IPS-NIHi11 (cell line): ENCODE results near the gene OR6S1.
A peak's percentile ranks its signal among the peaks of the same experiment; 100 is the strongest.
"Not testable (repeated sequence)": the region's sequence is repeated elsewhere in the genome, so short reads cannot be mapped to it uniquely, and the experiment has no call there.

Experiments
- DNase-seq: peaks from one replicate; pipeline ENCODE4 v3.0.0; 2012; ENCODE audit warnings: mixed read lengths, low spot score

The OR6S1 gene

DNA sequence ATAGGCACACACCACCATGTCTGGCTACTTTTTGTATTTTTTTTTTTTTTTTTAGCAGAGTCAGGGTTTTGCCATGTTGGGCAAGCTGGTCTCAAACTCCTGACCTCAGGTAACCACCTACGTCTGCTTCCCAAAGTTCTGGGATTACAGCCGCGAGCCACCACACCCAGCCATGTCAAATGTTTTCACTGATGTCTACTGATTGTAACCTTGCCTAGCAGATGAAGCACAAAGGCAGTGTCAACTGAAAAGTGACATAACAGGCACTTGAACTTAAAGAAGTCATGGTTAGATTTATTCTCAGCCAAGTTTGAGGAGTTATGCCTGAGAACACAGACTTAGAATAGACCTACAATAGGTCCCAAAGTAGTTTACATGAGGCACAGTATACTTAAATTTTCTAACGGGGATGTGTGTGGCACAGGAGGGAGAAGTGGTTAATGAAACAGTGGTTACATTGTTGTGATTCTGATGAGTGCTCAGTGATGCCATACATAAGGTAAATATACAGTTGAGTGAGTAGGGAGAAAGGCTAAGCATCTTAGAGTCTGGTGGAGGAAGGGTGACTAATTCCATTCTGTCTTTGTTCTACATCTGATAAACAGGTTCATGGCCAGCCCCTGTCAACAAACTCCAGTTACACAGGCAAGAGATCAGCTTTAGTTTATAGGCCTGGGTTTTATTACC, 30.2 kb upstream of the OR6S1 start:
- DNase-seq, result no peak

DNA sequence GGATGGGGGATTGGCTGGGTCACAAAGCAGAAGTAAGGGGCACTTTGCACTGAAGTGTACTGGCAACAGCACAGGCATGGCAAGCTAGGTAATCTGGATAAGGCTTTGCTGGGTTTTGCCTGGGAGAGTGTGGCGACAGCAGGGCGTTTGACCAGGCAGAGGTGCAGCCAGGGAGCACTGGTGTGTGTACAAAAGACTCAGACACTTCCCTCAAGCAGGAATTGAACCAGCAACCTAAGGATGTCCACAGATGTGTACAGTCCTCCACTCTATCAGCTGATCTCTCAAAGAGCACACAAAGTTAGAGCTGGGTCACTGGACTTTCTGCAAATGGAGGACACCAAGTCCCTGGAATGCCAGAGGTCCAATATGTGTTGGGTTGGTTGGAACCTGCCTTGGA, 27.5 kb upstream of the OR6S1 start:
- no peak for DNase-seq

DNA sequence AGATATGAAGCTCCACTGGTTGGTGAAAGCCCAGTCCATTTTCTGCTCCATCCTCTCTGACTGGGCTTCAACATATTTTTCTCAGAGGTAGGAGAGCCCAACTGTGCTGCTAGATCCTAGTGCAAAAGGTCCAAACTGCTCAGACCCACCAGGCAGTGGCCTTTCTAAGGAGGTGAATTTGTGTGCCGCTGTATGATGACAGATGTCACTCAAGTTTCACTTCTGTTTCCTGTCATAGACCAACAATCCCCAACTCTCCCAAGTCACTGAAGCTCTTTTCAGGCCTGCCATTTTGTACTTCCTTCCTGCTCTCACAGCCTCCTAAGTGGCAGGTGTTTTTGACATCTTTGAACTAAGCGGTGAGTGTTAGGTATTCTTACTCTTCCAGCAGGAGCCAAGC, 26.5 kb upstream of the OR6S1 start:
- no peak for DNase-seq

DNA sequence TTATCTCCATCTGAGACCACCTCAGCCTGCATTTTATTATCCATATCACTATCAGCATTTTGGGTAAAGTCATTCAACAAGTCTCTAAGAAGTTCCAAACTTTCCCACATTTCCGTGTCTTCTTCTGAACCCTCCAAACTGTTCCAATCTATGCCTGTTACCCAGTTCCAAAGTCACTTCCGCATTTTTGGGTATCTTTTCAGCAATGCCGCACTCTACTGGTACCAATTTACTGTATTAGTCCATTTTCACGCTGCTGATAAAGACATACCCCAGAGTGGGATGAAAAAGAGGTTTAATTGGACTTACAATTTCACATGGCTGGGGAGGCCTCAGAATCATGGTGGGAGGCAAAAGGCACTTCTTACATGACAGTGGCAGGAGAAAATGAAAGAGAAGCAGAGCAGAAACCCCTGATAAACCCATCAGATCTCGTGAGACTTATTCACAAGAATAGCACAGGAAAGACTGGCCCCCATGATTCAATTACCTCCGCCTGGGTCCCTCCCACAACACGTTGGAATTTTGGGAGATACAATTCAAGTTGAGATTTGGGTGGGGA, 25.0 kb upstream of the OR6S1 start:
- not testable (repeated sequence) for DNase-seq

DNA sequence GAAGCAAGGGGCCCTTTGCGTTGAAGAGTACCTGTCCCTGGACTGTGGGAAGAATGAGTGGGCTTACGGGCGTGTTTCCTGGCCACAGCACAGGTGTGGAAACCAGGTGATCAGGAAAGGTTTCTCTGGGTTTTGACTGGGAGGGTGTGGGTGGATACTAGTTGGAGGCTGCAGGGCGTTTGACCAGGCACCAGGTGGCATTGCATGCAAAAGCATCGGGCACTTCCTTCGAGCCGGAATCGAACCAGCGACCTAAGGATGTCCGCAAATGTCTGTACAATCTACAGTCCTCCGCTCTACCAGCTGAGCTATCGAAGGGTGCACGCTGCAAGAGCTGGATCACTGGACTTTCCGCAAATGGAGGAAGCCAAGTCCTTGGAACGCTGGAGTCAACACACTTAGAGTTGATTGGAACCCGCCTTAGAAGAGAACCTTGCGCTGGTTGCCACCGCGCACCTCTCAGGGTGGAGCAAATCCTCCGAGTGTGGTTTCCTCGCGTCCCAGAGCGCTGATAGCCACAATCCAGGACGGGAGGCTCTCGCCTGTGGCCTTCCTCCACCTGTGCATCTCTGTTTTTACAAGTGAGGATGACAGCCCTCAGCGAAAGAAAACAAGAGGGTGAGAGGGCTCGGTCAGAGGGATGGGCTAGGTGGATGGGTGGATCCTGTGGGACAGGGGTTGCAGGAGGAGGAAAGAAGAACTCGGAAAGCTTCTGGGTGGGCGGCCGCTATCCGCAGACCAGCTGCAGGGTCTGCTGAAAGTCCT, 21.7 kb upstream of the OR6S1 start:
- DNase-seq, result peak; percentile 59

DNA sequence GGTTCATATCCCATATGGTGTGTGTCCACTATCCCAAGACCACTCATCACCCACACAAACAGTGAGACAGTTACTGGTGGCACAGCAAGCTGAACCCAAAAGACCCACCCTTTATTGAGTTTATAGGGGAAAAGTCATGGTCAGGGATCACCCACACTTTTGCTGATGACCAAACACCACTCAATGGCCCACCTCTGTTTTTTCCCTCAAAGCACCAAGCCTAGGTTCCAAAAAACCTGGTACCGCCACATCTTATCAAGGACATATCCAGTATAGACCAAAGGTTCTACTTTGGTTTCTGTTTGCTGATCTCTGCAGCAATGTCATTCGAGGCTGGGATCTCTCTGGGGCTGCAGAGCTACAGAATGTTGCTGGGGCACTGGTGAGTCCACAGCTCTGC, 19.7 kb upstream of the OR6S1 start:
- DNase-seq, result no peak

DNA sequence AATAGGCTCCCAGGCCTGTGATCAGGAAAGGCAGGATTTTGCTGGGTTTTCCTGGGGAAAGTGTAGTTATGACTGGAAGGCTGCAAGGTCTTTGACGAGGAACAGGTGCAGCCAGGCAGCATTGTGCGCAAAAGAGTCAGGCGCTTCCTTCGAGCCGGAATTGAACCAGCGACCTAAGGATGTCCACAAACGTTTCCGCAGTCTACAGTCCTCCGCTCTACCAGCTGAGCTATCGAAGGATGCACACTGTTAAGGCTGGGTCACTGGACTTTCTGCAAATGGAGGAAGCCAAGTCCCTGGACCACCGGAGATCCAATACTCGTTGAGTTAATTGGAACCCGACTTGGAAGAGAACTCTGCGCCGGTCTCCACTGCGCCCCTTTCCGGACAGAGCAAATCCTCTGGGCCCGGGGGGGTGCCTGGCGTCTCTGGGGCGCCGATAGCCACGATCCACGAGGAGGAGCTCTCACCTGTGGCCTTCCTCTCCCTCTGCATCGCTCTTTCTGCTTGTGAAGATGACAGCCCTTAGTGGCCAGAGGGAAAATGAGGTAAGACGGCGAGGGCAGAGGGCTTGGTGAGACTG, 18.4 kb upstream of the OR6S1 start:
- DNase-seq, result no peak

DNA sequence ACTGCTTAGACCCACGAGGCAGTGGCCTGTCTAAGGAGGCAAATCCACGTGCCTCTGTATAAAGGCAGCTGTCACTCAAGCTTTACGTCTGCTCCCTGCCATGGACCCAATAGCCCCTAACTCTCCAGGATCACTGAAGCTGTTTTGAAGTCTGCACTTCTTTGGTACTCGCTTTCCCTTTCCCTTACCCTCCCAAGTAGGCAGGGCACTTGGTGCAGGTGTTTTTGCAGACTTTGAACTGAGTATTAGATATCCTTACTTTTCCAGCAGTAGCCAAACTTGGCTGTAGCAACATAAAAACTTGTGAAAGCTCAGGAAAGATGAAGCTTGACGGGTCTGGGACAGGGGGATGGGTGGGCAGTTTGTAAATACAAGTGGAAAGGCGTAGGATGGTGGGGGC, 17.8 kb upstream of the OR6S1 start:
- DNase-seq, result no peak

DNA sequence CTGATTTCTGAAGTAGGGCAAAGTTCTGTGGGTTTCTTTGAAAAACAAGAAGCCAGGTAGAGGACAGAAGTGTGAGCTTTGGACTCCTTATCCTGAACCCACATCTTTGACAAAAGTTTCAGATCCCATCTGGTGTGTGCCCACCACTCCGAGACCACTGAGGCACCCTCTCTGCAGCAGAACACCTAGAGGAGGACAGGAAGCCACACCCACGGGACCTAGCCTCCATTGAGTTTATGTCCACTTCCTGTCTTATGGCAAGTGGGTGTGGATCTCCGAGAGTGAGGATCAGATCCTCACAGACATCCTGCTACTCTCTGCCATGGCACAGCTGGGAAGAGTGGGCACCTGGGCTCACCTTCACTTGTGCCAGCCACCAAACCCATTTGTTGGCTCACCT, 16.8 kb upstream of the OR6S1 start:
- no peak for DNase-seq

DNA sequence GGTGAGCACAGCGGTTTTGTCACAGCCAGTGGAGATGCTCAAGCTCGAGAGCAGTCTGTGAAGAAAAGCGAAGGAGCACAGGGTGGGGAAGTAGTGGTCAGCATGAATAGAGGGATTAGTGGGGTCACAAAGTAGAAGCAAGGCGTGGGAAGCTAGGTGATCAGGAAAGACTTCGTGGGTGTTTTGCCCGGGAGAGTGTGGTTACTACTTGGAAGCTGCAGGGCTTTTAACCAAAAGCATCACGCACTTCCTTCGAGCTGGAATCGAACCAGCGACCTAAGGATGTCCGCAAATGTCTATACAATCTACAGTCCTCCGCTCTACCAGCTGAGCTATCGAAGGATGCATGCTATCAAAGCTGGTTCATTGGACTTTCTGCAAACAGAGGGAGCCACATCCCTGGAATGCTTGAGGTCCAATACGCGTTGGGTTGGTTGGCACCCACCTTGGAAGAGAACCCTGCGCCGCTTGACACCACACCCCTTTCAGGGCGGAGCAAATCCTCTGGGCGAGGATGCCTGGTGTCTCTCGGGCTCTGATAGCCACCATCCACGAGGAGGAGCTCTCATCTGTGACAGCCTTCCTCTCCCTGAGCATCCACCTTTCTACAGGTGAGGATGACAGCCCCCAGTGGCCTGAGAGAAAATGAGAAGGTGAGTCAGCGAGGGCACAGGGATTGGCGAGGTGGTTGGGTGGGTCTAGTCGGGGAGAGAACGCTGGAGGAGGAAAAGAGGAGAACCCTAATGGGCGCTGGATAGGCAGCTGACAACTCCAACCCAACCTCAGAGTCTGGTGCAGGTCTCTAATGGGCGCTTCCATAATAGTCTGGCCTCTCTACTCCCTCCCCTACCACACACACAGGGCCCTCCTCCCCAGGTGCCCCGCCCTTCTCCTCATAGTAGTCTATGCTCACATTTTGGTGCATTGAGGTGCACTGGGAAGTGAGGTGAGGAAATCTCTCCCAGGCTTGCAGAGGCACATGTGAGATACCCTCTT, 16.0 kb upstream of the OR6S1 start:
- peak; percentile 77 for DNase-seq

DNA sequence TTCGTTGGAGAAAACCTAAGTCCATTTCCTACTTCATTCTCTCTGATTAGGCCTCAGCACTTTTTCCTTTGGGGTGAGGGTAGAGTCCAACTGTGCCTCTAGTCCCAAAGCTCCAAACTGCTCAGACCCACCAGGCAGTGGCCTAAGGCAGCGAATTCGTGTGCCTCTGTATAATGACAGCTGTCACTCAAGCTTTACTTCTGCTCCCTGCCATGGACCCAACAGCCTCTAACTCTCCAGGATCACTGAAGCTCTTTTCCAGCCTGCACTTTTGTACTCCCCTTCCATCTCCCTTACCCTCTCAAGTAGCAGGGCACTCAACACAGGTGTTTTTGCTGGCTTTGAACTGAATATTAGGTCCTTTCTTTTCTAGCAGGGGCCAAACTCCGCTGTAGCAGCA, 14.8 kb upstream of the OR6S1 start:
- DNase-seq, result no peak

DNA sequence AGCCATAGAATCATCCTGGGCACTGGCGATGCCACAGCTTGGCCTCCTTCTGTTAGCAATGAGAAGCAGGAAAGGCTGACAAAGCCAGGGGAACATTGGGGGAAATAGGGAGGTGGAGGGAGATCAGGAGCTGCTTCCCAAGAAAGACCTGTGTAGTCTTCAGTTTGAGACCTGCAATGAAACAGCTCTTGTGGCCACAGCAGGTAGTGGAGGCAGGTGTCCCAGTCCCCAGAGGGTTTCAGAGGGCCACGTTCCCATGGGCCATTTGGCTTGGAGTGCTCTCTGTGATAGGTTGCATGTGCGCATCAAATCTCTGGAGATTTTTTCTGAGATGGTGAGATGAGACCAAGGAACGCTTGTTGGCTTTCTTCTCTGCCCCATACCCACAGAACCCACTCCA, 14.4 kb upstream of the OR6S1 start:
- DNase-seq, result no peak

DNA sequence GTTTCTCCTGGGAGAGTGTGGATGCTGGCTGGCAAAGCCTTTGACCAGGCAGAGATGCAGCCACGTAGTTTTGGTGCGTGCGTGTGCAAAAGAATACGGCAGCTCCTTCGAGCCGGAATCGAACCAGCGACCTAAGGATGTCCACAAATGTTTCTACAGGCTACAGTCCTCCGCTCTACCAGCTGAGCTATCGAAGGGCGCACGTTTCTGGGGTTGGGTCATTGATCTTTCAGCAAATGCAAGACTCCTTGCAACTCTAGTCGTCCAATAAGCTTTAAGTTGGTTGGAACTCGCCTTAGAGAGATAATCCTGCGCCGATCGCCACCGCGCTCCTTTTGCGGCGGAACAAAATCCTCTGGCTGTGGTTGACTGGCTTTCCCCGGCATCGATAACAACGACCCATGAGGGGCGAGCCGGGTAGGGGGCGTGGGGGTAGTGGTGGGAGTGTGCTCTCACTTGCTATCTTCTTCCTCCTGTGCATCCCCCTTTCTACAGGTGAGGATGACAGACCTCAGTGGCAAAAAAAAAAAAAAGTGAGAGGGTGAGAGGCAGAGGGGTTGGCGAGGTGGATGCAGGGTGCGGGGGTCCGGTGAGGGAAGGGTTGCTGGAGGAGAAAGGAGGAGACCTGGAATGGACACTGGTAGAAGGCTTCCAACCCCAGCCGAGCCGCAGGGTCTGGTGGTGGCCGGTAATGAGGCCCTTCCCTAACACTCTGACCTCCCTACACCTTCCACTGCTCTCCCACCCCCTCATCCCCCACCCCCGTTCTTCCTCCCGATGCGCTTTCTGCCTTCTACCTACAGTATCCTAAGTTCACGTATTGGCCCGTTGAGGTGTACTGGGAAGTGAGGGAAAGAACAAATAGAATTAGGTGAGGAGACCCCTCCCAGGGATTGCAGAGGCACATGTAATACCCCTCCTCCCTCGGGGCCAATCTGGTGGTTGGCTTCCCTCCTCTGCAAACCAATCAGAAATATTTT, 11.8 kb upstream of the OR6S1 start:
- peak; percentile 53 for DNase-seq

DNA sequence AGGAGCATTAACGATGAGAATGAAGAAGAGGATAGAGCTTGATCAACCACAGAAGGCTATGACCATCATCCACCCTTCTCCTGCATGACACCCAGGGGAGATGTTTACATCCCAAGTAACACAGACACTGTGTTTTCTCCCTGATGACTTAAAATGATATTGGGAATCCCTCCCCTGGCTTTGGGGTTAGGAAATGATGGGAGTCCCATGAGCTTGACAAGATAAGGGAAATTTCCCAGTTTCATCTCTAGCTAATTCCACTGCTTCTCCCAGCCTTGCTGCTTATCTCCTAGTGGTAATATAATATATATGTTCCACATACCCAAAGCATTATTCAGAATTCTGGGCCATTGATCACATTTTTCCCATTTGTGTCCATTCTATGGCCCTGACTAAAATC, 4.0 kb upstream of the OR6S1 start:
- DNase-seq, result no peak

DNA sequence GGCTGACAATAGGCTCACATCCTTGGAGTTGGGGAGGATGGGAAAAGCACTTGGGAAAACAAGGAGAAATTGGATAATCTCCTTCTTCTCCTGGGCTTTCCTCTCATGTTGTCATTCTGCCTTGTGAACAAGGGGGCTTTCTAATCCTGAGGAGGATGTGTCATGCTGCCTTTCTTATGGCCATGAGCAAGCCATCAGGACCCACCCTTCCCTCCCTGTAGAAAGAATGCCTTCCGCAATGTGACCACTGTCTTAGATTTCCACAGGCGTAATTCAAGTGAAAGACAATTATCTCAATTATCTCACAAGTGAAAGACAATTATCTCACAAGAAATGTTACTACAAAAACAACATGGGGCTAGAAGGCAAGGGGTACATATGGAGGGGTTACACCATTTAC, 3.0 kb upstream of the OR6S1 start:
- no peak for DNase-seq

DNA sequence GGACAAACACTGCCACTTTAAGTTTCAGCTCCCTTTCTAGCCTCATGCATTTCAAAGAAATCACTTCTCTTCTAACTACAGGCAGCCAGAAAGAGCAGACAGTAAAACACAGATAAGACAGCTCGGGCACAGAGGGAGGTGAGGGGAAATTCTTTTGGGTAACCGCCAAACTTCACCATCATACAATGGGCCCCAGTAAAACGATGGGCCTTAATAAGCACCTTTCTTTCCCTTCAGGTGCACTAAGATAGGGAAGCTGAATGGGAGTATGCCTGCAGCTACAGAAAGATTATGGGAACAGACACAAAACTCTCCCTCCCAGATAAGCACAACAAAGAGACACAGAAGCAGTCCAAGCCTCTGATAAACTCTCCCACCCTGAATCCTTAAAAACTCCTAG, 1.3 kb upstream of the OR6S1 start:
- DNase-seq, result not testable (repeated sequence)

DNA sequence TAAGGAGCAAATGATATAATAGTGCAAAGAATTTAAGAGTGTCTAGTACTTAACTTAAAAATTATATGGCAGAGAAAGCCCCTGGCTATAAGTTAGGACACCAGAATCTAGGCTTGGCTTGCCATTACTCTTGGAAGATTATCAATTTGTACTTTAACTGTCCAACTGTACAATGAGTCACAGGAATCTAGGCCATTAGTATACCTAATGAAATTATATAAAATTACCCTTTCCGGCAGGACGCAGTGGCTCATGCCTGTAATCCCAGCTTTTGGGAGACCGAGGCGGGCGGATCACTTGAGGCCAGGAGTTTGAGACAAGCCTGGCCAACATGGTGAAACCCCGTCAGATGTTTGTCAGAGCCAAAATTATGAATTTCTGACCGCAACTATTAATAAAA, 691 bp upstream of the OR6S1 start:
- no peak for DNase-seq

DNA sequence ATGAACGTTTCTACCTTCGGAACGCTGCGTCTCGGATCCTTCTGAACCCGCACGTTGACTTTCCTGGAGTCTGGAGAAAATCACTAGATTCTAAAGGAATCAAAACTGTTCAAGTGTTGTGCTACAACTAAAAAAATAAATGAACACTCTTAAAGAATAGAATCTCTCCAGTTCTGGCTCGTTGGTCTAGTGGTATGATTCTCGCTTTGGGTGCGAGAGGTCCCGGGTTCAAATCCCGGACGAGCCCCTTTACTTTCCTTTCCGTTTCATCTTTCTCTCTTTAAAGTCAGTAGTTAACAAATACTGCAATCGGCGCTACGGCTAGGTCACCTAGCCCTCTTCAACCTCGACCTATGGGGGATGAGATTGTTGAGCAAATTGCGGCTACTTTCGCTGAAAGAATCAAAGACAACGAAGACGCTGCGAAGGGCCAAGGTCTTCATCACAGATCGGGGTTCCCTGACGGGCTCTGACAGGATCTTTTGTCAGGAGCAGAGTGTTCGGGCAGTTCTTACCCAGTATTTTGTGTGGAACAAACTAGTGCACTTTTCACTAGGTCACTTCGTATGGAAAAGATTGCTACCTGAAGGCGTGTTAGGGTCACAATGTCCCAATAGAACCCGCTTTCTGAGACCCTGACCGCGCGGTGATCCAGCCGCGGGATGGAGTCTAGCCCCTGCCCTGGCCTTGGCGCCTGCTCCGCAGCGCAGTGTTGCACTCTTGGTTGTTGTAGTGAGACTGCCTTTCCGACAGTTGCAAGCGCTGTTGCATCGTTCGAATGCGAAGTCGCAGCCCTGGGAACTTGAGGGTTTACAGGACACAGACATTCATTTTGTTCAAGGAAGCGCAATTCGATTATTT, 8.4 kb downstream of the OR6S1 start:
- DNase-seq, result peak; percentile 82

DNA sequence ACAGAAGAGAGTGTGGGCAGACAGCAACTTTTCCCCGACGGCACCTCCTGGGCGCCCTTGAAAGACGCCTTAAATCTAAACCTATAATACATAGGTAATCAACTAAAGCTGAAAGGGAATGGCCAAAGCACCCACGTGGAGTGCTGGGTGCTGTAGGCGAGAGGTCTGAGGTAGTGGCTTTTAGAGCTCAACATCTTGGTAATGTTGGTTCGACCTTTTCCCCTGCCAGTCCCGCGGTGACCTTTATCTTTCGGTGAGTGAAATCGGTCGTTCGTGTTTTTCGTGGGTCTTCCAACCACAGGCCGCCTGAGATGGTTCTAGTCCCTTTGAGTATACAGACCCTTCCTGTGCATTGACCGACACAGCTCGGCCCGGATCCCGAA, 9.1 kb downstream of the OR6S1 start:
- DNase-seq, result no peak

DNA sequence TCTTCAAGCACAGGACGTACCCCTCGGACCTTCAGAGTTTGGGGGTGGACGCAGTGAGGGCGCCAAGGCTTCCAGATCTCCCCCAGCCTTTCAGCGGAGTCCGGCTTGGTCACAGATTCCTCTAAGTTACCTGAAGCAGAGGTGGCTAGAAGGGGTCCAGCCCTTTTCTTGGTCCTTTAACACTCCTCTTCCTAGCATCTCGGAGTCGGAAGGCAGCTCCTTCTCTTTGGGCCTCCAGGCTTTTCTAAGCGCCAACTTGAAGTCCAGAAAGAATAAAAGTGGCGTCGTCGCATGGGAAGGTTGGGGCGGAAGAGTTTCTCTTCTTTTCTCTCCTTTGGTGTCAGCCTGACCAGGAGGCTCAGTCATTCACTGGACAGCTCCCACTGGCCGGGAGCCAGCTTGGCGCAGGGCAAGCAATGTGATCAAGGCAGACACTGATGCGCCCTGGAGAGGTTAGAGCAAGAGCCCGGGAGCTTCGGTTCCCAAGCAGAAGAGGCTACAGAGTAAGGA, 9.6 kb downstream of the OR6S1 start:
- peak; percentile 56 for DNase-seq
